KMS-11 (cell line): ENCODE results near the gene SEBOX.

Experiments
- H2AFZ ChIP-seq: fragments of 200-600 bp; sonication (generic); 2 replicates; pipeline ENCODE4 v1.6.1; 2016; ENCODE audit warnings: antibody characterized with exemption, mixed run types, low read depth
- H3K27ac ChIP-seq: fragments of 200-600 bp; sonication (generic); 2 replicates; pipeline ENCODE4 v1.6.1; 2016; ENCODE audit warnings: mild to moderate bottlenecking, mixed run types
- H3K27me3 ChIP-seq: fragments of 200-600 bp; sonication (generic); 2 replicates; pipeline ENCODE4 v1.6.1; 2017; ENCODE audit warnings: mild to moderate bottlenecking, low read depth, mixed run types, moderate library complexity; ENCODE audit not compliant: insufficient read depth
- H3K36me3 ChIP-seq: fragments of 200-600 bp; sonication (generic); 2 replicates; pipeline ENCODE4 v1.6.1; 2017; ENCODE audit warnings: mild to moderate bottlenecking, mixed run types; ENCODE audit not compliant: insufficient read depth
- H3K4me1 ChIP-seq: fragments of 200-600 bp; sonication (generic); 2 replicates; pipeline ENCODE4 v1.6.1; 2016; ENCODE audit warnings: mild to moderate bottlenecking, low read depth, mixed run types; ENCODE audit not compliant: poor library complexity, severe bottlenecking
- H3K4me2 ChIP-seq: fragments of 200-600 bp; sonication (generic); 2 replicates; pipeline ENCODE4 v1.7.0; 2016; ENCODE audit warnings: mild to moderate bottlenecking, mixed run types
- H3K4me3 ChIP-seq: fragments of 200-600 bp; sonication (generic); IDR thresholded peaks from 2 replicates; pipeline ENCODE4 v1.6.1; 2017; ENCODE audit warnings: low read depth, low read length, mixed read lengths; ENCODE audit not compliant: insufficient read depth
- H3K79me2 ChIP-seq: fragments of 200-600 bp; sonication (generic); 2 replicates; pipeline ENCODE4 v1.6.1; 2016; ENCODE audit warnings: low read depth, mixed run types; ENCODE audit not compliant: insufficient read depth
- H3K9ac ChIP-seq: fragments of 200-600 bp; sonication (generic); 2 replicates; pipeline ENCODE4 v1.6.1; 2016; ENCODE audit warnings: mild to moderate bottlenecking, mixed run types
- H4K20me1 ChIP-seq: fragments of 200-600 bp; sonication (generic); 2 replicates; pipeline ENCODE4 v1.6.1; 2016; ENCODE audit warnings: mild to moderate bottlenecking, mixed run types; ENCODE audit not compliant: insufficient read depth
- CTCF ChIP-seq: fragments of 200-600 bp; sonication (generic); conservative IDR thresholded peaks from 2 replicates; pipeline ENCODE4 v1.6.1; 2017; ENCODE audit warnings: low read depth, mild to moderate bottlenecking, antibody characterized with exemption, low read length, moderate library complexity, mixed read lengths

Gene SEBOX

GRCh38 chr17:28404461-28404811 is 39.4 kb upstream of the SEBOX start:
- Histone ChIP-seq H2AFZ (no peak overlapping the region), H3K9ac (no peak overlapping the region), H4K20me1 (no peaks in the 10 kb centered on the region), H3K27ac (no peak overlapping the region), H3K4me3 (no peak overlapping the region), H3K4me2 (no peak overlapping the region), H3K79me2 (no peaks in the 10 kb centered on the region), H3K27me3 (no peaks in the 10 kb centered on the region), H3K4me1 (no peaks in the 10 kb centered on the region), H3K36me3 (no peaks in the 10 kb centered on the region)
- TF ChIP-seq CTCF: no peak

GRCh38 chr17:28404007-28404406 is 39.0 kb upstream of the SEBOX start:
- H3K4me1 ChIP-seq: no peaks in the 10 kb centered on the region
- no peak for TF ChIP-seq CTCF
- no peaks in the 10 kb centered on the region for H3K36me3 ChIP-seq
- no peak overlapping the region for H3K9ac ChIP-seq
- no peaks in the 10 kb centered on the region for H3K27me3 ChIP-seq
- no peak overlapping the region for H3K4me2 ChIP-seq
- H4K20me1 ChIP-seq: no peaks in the 10 kb centered on the region
- H3K27ac ChIP-seq: no peak overlapping the region
- H3K79me2 ChIP-seq: no peaks in the 10 kb centered on the region
- H2AFZ ChIP-seq: no peak overlapping the region
- H3K4me3 ChIP-seq: no peak overlapping the region

- Histone ChIP-seq H3K79me2 (no peaks in the 10 kb centered on the region), H3K9ac (no peak overlapping the region), H3K27ac (no peak overlapping the region), H3K4me2 (no peak overlapping the region), H3K4me3 (no peak overlapping the region), H3K36me3 (no peaks in the 10 kb centered on the region), H3K27me3 (no peaks in the 10 kb centered on the region), H4K20me1 (no peaks in the 10 kb centered on the region), H3K4me1 (no peaks in the 10 kb centered on the region), H2AFZ (no peak overlapping the region)
- no peak for TF ChIP-seq CTCF
Measured at GRCh38 chr17:28402844-28403243, 37.8 kb upstream of the SEBOX start.

GRCh38 chr17:28402224-28402630 is 37.2 kb upstream of the SEBOX start:
- Histone ChIP-seq H3K27ac (no peak overlapping the region), H4K20me1 (no peaks in the 10 kb centered on the region), H3K27me3 (no peaks in the 10 kb centered on the region), H3K79me2 (no peaks in the 10 kb centered on the region), H3K4me1 (no peaks in the 10 kb centered on the region), H3K36me3 (no peaks in the 10 kb centered on the region), H3K4me3 (no peak overlapping the region), H3K4me2 (no peak overlapping the region), H2AFZ (no peak overlapping the region), H3K9ac (no peak overlapping the region)
- no peak for TF ChIP-seq CTCF

DNA sequence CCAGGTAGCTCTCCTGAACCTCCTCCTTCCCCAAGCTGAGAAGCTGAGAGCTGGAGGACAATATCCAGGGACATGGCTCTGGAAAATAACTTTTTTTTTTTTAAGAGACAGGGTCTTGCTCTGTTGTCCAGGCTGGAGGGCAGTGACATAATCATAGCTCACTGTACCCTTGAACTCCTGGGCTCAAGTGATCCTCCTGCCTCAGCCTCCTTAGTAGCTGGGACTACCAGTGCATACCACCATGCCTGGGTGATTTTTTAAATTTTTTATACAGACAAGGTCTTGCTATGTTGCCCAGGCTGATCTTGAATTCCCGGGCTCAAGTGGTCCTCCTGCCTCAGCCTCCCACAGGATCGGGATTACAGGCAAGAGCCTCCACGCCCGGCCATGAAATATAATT is 34.8 kb upstream of the SEBOX start:
- Histone ChIP-seq H2AFZ (no peak overlapping the region), H3K36me3 (no peaks in the 10 kb centered on the region), H3K4me2 (no peak overlapping the region), H4K20me1 (no peaks in the 10 kb centered on the region), H3K4me3 (no peak overlapping the region), H3K9ac (no peak overlapping the region), H3K4me1 (no peaks in the 10 kb centered on the region), H3K79me2 (no peaks in the 10 kb centered on the region), H3K27me3 (no peaks in the 10 kb centered on the region), H3K27ac (no peak overlapping the region)
- no peak for TF ChIP-seq CTCF
